Measurements from ENCODE around the gene CLDN15. TPM values are rescaled to one million over a fixed set of nuclear protein-coding genes. Genes with fewer than 3 reads are reported as not detected.

Gene CLDN15
- total RNA-seq, 1 experiment from 2014 or later, result 6.5 TPM

DNA sequence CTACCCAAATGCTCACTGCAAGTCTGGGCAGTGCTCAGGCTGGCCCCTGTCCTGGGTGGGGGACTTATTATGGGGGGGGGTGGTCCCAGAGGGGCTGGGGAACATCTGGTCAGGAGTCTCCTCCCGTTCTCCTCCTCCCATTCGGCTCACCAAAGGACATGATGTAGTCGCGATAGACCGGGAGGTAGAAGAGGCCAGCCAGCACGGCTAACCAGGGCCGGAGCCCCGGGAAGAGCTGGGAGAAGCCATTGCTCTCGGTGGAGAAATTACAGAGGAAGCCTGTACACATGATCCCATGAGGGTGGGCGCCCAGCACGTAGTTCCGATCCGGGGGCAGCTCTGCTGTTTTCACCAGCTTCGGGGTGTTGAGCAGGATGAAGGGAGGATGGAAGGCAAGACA lies 39.1 kb downstream of the CLDN15 start:
- no peaks in the 10 kb centered on the region for H3K9me3 Mint-ChIP-seq
- DNase-seq (ENCODE audit: low spot score) (no peak), ATAC-seq (no peak)
- H3K4me3 Mint-ChIP-seq, result no peak overlapping the region
- POLR2A ChIA-PET, result no interaction called here
- no peak for TF ChIP-seq CBFB (CRISPR knock-in tag; IDR thresholded peaks at IDR 0.05; ENCODE audit: low read depth)
- TF ChIP-seq, protein P1, sequence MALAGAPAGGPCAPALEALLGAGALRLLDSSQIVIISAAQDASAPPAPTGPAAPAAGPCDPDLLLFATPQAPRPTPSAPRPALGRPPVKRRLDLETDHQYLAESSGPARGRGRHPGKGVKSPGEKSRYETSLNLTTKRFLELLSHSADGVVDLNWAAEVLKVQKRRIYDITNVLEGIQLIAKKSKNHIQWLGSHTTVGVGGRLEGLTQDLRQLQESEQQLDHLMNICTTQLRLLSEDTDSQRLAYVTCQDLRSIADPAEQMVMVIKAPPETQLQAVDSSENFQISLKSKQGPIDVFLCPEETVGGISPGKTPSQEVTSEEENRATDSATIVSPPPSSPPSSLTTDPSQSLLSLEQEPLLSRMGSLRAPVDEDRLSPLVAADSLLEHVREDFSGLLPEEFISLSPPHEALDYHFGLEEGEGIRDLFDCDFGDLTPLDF (CRISPR knock-in tag; IDR thresholded peaks at IDR 0.05), result no peak
- TF ChIP-seq, protein P2, sequence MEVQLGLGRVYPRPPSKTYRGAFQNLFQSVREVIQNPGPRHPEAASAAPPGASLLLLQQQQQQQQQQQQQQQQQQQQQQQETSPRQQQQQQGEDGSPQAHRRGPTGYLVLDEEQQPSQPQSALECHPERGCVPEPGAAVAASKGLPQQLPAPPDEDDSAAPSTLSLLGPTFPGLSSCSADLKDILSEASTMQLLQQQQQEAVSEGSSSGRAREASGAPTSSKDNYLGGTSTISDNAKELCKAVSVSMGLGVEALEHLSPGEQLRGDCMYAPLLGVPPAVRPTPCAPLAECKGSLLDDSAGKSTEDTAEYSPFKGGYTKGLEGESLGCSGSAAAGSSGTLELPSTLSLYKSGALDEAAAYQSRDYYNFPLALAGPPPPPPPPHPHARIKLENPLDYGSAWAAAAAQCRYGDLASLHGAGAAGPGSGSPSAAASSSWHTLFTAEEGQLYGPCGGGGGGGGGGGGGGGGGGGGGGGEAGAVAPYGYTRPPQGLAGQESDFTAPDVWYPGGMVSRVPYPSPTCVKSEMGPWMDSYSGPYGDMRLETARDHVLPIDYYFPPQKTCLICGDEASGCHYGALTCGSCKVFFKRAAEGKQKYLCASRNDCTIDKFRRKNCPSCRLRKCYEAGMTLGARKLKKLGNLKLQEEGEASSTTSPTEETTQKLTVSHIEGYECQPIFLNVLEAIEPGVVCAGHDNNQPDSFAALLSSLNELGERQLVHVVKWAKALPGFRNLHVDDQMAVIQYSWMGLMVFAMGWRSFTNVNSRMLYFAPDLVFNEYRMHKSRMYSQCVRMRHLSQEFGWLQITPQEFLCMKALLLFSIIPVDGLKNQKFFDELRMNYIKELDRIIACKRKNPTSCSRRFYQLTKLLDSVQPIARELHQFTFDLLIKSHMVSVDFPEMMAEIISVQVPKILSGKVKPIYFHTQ (CRISPR knock-in tag; IDR thresholded peaks at IDR 0.05), result no peak
- no peak for TF ChIP-seq ZNF138 (CRISPR knock-in tag; conservative IDR thresholded peaks at IDR 0.05)
- TF ChIP-seq NR3C1 (CRISPR knock-in tag; conservative IDR thresholded peaks at IDR 0.05; ENCODE audit: low read depth), result no peak
- no peak for TF ChIP-seq FOXP1 (CRISPR knock-in tag; IDR thresholded peaks at IDR 0.05; ENCODE audit: borderline replicate concordance)
- TF ChIP-seq ETV6 (CRISPR knock-in tag; IDR thresholded peaks at IDR 0.05), result no peak
- no peak for TF ChIP-seq ZNF232 (CRISPR knock-in tag; IDR thresholded peaks at IDR 0.05)
- no peak for TF ChIP-seq USF2 (CRISPR knock-in tag; IDR thresholded peaks at IDR 0.05)
- TF ChIP-seq ATF2 (CRISPR knock-in tag; IDR thresholded peaks at IDR 0.05; ENCODE audit: borderline replicate concordance, low read depth), result no peak
- TF ChIP-seq MXD4 (CRISPR knock-in tag; IDR thresholded peaks at IDR 0.05; ENCODE audit: borderline replicate concordance), result no peak
- TF ChIP-seq IRF2 (CRISPR knock-in tag; IDR thresholded peaks at IDR 0.05; ENCODE audit: borderline replicate concordance, low read depth), result no peak
- no peak for TF ChIP-seq GTF2I (CRISPR knock-in tag; conservative IDR thresholded peaks at IDR 0.05)
- TF ChIP-seq, protein P3, sequence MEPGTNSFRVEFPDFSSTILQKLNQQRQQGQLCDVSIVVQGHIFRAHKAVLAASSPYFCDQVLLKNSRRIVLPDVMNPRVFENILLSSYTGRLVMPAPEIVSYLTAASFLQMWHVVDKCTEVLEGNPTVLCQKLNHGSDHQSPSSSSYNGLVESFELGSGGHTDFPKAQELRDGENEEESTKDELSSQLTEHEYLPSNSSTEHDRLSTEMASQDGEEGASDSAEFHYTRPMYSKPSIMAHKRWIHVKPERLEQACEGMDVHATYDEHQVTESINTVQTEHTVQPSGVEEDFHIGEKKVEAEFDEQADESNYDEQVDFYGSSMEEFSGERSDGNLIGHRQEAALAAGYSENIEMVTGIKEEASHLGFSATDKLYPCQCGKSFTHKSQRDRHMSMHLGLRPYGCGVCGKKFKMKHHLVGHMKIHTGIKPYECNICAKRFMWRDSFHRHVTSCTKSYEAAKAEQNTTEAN (CRISPR knock-in tag; IDR thresholded peaks at IDR 0.05), result no peak
- TF ChIP-seq SMAD4 (CRISPR knock-in tag; IDR thresholded peaks at IDR 0.05), result no peak
- TF ChIP-seq, protein P4, sequence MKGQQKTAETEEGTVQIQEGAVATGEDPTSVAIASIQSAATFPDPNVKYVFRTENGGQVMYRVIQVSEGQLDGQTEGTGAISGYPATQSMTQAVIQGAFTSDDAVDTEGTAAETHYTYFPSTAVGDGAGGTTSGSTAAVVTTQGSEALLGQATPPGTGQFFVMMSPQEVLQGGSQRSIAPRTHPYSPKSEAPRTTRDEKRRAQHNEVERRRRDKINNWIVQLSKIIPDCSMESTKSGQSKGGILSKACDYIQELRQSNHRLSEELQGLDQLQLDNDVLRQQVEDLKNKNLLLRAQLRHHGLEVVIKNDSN (CRISPR knock-in tag; IDR thresholded peaks at IDR 0.05), result no peak
- no peak for TF ChIP-seq ZNF423 (CRISPR knock-in tag; IDR thresholded peaks at IDR 0.05)
- TF ChIP-seq GABPB1 (CRISPR knock-in tag; IDR thresholded peaks at IDR 0.05), result no peak
- TF ChIP-seq PREB (CRISPR knock-in tag; IDR thresholded peaks at IDR 0.05; ENCODE audit: borderline replicate concordance), result no peak
- peaks cover 16% of the 10 kb centered on the region for H3K27me3 Mint-ChIP-seq (ENCODE audit: low read depth)
- H3K36me3 Mint-ChIP-seq, result no peaks in the 10 kb centered on the region
- H3K27ac Mint-ChIP-seq, result peak overlapping the region; percentile 45; the same call in 1 of the 2 replicates
- CTCF ChIA-PET, result interaction anchor here (0.6 to 0.8 kb wide), 3 partner anchors 18 to 55 kb away, joined by 3 to 4 read pairs (median 3); partner anchors contain the start of genes NAT16 and PLOD3
- H3K4me1 Mint-ChIP-seq, result peaks cover 28% of the 10 kb centered on the region

Data from WTC11 (cell line).